Body of pancreas (tissue), 4 donors: ENCODE data around the gene GULP1. TPM values are rescaled to one million over a fixed set of nuclear protein-coding genes. Genes with fewer than 3 reads are reported as not detected.

Experiments
- ATAC-seq: fragments of 150-250 bp; one replicate; pipeline ENCODE4 v1.9.1; 2016
- DNase-seq, 4 donors: peaks; one replicate each; pipeline ENCODE4 v3.0.0-alpha.2; 2019
- H3K27ac ChIP-seq, 4 donors: fragments of 200-600 bp; sonication (generic); 1 replicate in 3 of 4; 2 replicates in 1 of 4; pipeline versions ENCODE4 v1.5.1 to v1.6.1; 2016 to 2019; ENCODE audit warnings: mild to moderate bottlenecking in 1 of 4, mixed read lengths in 1 of 4, moderate library complexity in 1 of 4
- H3K27me3 ChIP-seq, 2 donors: fragments of 200-600 bp; sonication (generic); one replicate each; pipeline ENCODE4 v1.6.0; 2016; ENCODE audit warnings: mild to moderate bottlenecking in 1 of 2
- H3K36me3 ChIP-seq, 2 donors: fragments of 200-600 bp; sonication (generic); replicated peaks in 1 of 2; 2 replicates each; pipeline ENCODE4 v1.5.1; 2016; ENCODE audit warnings: low read depth in 2 of 2; ENCODE audit not compliant: insufficient read depth in 1 of 2
- H3K4me1 ChIP-seq: fragments of 200-600 bp; sonication (generic); one replicate; pipeline ENCODE4 v1.6.0; 2016
- H3K4me3 ChIP-seq, 2 donors: fragments of 200-600 bp; sonication (generic); 1 replicate in 1 of 2; 2 replicates in 1 of 2; pipeline ENCODE4 v1.5.1; 2016 to 2019
- H3K9me3 ChIP-seq, 3 donors: fragments of 200-600 bp; sonication (generic); 1 replicate in 2 of 3; 2 replicates in 1 of 3; pipeline ENCODE4 v1.5.1; 2016
- POLR2A ChIP-seq, 3 donors: fragments of 450-650 bp; IDR thresholded peaks; one replicate each; pipeline ENCODE4 v1.6.1; 2016; ENCODE audit warnings: antibody characterized with exemption in 3 of 3, mild to moderate bottlenecking in 2 of 3
- WGBS, 2 donors: methylation state at CpG; one replicate each; pipeline ENCODE4 v1.1.5; 2017; 5-methylcytosine and 5-hydroxymethylcytosine counted together
- intact Hi-C: fragments of 100-400 bp; cut with DNase I; formaldehyde crosslinking; loops from one replicate; pipeline ENCODE4 v1.15.1; 2023
- total RNA-seq, 2 donors: library from RNA; depleted of rRNA; stranded (reverse); fragments of >200 nt; gene quantifications; one replicate each; pipeline ENCODE4 v1.1.0, GENCODE V29; 2016
- TF ChIP-seq, protein P1 (sequence below), 7 experiments: fragments of 450-650 bp in 4 of 7; fragments of 200-600 bp in 3 of 7; sonication (generic) in 3 of 7; IDR thresholded peaks; one replicate each; pipeline ENCODE4 v1.5.1; 2016 to 2019; ENCODE audit warnings: antibody characterized with exemption in 7 of 7

GULP1 gene
- total RNA-seq, 2 donors from 2014 or later, result 24.7 to 50.3 TPM

GRCh38 chr2:188623995-188624643 is 332.4 kb downstream of the GULP1 start:
- ATAC-seq, result no peak
- Histone ChIP-seq H3K36me3 (no peaks in the 10 kb centered on the region), H3K4me1 (peaks cover 6% of the 10 kb centered on the region), H3K27me3 (no peaks in the 10 kb centered on the region), H3K9me3 (no peaks in the 10 kb centered on the region), H3K4me3 (no peak overlapping the region), H3K27ac (no peak overlapping the region)
- no peak for TF ChIP-seq POLR2A (IDR thresholded peaks at IDR 0.05)
- TF ChIP-seq, protein P1, sequence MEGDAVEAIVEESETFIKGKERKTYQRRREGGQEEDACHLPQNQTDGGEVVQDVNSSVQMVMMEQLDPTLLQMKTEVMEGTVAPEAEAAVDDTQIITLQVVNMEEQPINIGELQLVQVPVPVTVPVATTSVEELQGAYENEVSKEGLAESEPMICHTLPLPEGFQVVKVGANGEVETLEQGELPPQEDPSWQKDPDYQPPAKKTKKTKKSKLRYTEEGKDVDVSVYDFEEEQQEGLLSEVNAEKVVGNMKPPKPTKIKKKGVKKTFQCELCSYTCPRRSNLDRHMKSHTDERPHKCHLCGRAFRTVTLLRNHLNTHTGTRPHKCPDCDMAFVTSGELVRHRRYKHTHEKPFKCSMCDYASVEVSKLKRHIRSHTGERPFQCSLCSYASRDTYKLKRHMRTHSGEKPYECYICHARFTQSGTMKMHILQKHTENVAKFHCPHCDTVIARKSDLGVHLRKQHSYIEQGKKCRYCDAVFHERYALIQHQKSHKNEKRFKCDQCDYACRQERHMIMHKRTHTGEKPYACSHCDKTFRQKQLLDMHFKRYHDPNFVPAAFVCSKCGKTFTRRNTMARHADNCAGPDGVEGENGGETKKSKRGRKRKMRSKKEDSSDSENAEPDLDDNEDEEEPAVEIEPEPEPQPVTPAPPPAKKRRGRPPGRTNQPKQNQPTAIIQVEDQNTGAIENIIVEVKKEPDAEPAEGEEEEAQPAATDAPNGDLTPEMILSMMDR (IDR thresholded peaks at IDR 0.05), result no peak
- 29 to 33% methylated on average over 4 of the region's 4 CpGs for WGBS, 2 donors
- no peak for DNase-seq
- intact Hi-C loops, result no loop called here

GRCh38 chr2:188627471-188627870 is 335.8 kb downstream of the GULP1 start:
- no peak overlapping the region for H3K27ac ChIP-seq
- H3K4me3 ChIP-seq, result no peak overlapping the region
- H3K36me3 ChIP-seq, result no peaks in the 10 kb centered on the region
- WGBS, 2 donors, result 70 to 79% methylated on average over 3 of the region's 3 CpGs
- TF ChIP-seq POLR2A (IDR thresholded peaks at IDR 0.05), result no peak
- TF ChIP-seq, protein P1 (IDR thresholded peaks at IDR 0.05), result no peak
- intact Hi-C loops, result no loop called here
- no peaks in the 10 kb centered on the region for H3K9me3 ChIP-seq
- DNase-seq (no peak), ATAC-seq (no peak)
- H3K27me3 ChIP-seq, result no peaks in the 10 kb centered on the region
- peaks cover 18% of the 10 kb centered on the region for H3K4me1 ChIP-seq

DNA sequence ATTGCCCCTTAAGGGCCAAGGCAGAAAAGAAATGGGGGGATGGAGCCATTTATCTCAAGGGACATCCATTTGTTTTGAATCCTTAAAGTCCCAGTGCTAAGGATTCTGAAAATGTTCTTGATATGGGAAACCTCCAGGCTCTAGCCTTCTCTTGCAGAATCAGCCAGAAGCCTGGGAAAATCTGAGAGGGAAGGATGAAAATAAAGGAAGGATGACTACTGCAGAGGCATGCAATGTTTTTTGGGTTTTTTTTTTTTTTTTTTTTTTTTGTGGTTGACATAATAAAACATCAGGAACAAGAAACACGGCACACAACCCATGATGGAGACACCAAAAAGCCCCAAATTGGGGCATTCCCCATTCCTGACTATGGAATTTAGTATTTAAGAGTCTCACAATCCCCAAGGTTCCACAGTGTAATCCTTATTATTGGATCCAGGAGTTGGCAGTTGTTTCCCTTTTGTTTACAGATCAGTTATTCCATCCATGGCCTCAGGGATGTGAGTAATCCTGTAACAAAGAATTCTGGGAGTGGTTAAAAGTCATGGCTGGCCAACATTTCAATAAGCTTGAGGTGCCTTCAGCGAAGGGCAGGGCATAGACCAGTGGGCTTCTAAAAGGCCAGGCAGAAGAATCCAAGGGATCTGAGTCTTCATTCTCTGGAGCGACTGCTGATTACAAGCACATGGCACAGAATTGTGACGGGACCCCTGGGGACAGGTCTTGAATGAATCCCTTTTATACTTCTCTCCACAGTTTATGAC is 337.5 kb downstream of the GULP1 start:
- 73 to 93% methylated on average over 4 of the region's 4 CpGs for WGBS, 2 donors
- Histone ChIP-seq H3K36me3 (no peaks in the 10 kb centered on the region), H3K4me1 (peaks cover 14% of the 10 kb centered on the region), H3K4me3 (no peak overlapping the region), H3K27ac (no peak overlapping the region), H3K27me3 (no peaks in the 10 kb centered on the region), H3K9me3 (no peaks in the 10 kb centered on the region)
- ATAC-seq (no peak), DNase-seq (no peak)
- no peak for TF ChIP-seq POLR2A (IDR thresholded peaks at IDR 0.05)
- TF ChIP-seq, protein P1 (IDR thresholded peaks at IDR 0.05), result no peak
- intact Hi-C loops, result no loop called here

DNA sequence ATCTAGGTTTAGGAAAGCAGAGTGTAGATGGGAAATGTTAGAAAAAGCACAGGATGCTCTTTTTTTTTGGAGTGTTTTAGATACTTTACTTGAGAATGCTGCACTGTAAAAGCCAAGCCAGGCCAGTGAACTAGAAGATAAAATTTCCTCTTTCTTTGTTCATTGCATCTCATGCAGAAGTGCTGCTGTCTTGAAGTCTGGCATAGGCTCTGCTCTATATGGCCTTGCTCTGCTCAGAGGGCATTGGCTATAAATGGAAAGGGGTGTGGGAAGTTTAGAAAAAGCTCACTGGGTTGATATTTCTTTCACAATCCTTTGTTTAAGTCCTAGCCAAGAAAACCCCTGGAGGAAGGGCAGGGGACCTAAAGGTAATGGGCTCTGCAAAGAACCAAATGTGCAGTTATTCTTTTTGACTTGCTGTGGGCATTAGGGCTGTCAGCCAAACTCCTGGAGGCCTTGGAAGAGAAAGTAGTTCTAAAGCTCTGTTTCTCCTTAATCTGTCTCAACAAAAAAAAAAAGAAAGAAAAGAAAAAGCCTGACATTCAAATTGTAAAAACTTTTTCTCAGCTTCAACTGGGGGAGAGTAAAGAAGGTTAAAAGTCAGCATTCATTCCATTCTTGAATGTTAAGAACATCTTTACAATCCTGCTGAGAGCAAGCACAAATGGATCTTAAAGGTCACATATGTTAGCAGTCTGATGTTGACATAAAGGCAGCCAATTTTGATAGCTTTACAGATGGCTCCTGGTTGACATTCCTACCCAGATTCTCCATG is 338.3 kb downstream of the GULP1 start:
- DNase-seq (peak in 1 of 4 donors; percentile 10), ATAC-seq (no peak)
- intact Hi-C loops, result no loop called here
- TF ChIP-seq, protein P1 (IDR thresholded peaks at IDR 0.05), result no peak
- TF ChIP-seq POLR2A (IDR thresholded peaks at IDR 0.05), result no peak
- Histone ChIP-seq H3K9me3 (no peaks in the 10 kb centered on the region), H3K27ac (no peak overlapping the region), H3K36me3 (no peaks in the 10 kb centered on the region), H3K27me3 (no peaks in the 10 kb centered on the region), H3K4me1 (peaks cover 13% of the 10 kb centered on the region), H3K4me3 (no peak overlapping the region)
